Smooth muscle cell (in vitro differentiated cells): ENCODE data around the gene SLC34A1. TPM values are rescaled to one million over a fixed set of nuclear protein-coding genes. Genes with fewer than 3 reads are reported as not detected.
A peak's percentile ranks its signal among the peaks of the same experiment; 100 is the strongest.

Experiments
- DNase-seq: peaks from one replicate; lab custom pipeline; 2025; ENCODE audit not compliant: unreplicated experiment; lab: John Stamatoyannopoulos, UW
- H2AFZ ChIP-seq: fragments of 200-600 bp; sonication (generic); 2 replicates; pipeline ENCODE4 v1.6.0; 2016; ENCODE audit warnings: antibody characterized with exemption, low read depth, mild to moderate bottlenecking
- H3F3A ChIP-seq: fragments of 200-600 bp; sonication (generic); 2 replicates; pipeline ENCODE4 v1.6.0; 2017; ENCODE audit warnings: antibody characterized with exemption, low read depth
- H3K27ac ChIP-seq: fragments of 200-600 bp; sonication (generic); 2 replicates; pipeline ENCODE4 v1.5.1; 2016; ENCODE audit warnings: low read depth, mild to moderate bottlenecking
- H3K27me3 ChIP-seq: fragments of 200-600 bp; sonication (generic); 2 replicates; pipeline ENCODE4 v1.6.1; 2016; ENCODE audit warnings: low read depth, mild to moderate bottlenecking
- H3K36me3 ChIP-seq: fragments of 200-600 bp; sonication (generic); 2 replicates; pipeline ENCODE4 v1.5.1; 2016; ENCODE audit warnings: low read depth
- H3K4me1 ChIP-seq: fragments of 200-600 bp; sonication (generic); 2 replicates; pipeline ENCODE4 v1.5.1; 2016; ENCODE audit warnings: low read depth
- H3K4me2 ChIP-seq: fragments of 200-600 bp; sonication (generic); 2 replicates; pipeline ENCODE4 v1.6.0; 2016; ENCODE audit warnings: mild to moderate bottlenecking
- H3K4me3 ChIP-seq: fragments of 200-600 bp; sonication (generic); 2 replicates; pipeline ENCODE4 v1.5.1; 2016; ENCODE audit warnings: mild to moderate bottlenecking
- H3K79me2 ChIP-seq: fragments of 200-600 bp; sonication (generic); 2 replicates; pipeline ENCODE4 v1.6.0; 2016; ENCODE audit warnings: low read depth, mild to moderate bottlenecking
- H3K9ac ChIP-seq: fragments of 200-600 bp; sonication (generic); 2 replicates; pipeline ENCODE4 v1.6.0; 2016; ENCODE audit warnings: low read depth
- H3K9me3 ChIP-seq: fragments of 200-600 bp; sonication (generic); replicated peaks from 2 replicates; pipeline ENCODE4 v1.5.1; 2016; ENCODE audit warnings: low read depth
- H4K20me1 ChIP-seq: fragments of 200-600 bp; sonication (generic); 2 replicates; pipeline ENCODE4 v1.6.0; 2016; ENCODE audit warnings: low read depth
- CTCF ChIP-seq: fragments of 200-600 bp; sonication (generic); IDR thresholded peaks from 2 replicates; pipeline ENCODE4 v1.5.1; 2017; ENCODE audit warnings: borderline replicate concordance, mild to moderate bottlenecking, antibody characterized with exemption; ENCODE audit not compliant: insufficient read depth, poor library complexity, severe bottlenecking
- WGBS: methylation state at CpG from one replicate; pipeline ENCODE4 v1.1.7; 2016; ENCODE audit warnings: low lambda C conversion rate; 5-methylcytosine and 5-hydroxymethylcytosine counted together
- polyA plus RNA-seq: library from polyadenylated mRNA; unstranded; fragments of >200 nt; fragmentation: Nextera tagmentation; extraction: Ambion mirVana; gene quantifications from 2 replicates; pipeline ENCODE4 v1.2.1, GENCODE V29; 2016
- total RNA-seq: library from RNA; depleted of rRNA; stranded (reverse); fragments of >200 nt; gene quantifications from 2 replicates; pipeline ENCODE4 v1.2.3, GENCODE V29; 2014

The SLC34A1 gene
- total and polyA plus RNA-seq, 2 experiments from 2014 or later: not detected

- H3F3A ChIP-seq: peaks cover 9% of the 10 kb centered on the region
- no peaks in the 10 kb centered on the region for H3K9me3 ChIP-seq
- no peaks in the 10 kb centered on the region for H3K79me2 ChIP-seq
- H3K4me2 ChIP-seq: peak overlapping the region; percentile 96
- 1% methylated on average over 71 of the region's 93 CpGs for WGBS
- H2AFZ ChIP-seq: peak overlapping the region; percentile 89
- H3K9ac ChIP-seq: no peak overlapping the region
- H3K4me1 ChIP-seq: peaks cover 18% of the 10 kb centered on the region
- H3K27ac ChIP-seq: no peak overlapping the region
- H3K36me3 ChIP-seq: no peaks in the 10 kb centered on the region
- peak; percentile 64 for TF ChIP-seq CTCF
- H3K4me3 ChIP-seq: peak overlapping the region; percentile 62
- DNase-seq: peak; percentile 52
- H3K27me3 ChIP-seq: peaks cover 23% of the 10 kb centered on the region
- no peaks in the 10 kb centered on the region for H4K20me1 ChIP-seq
Measured at GRCh38 chr5:177403792-177404640, 19.8 kb downstream of the SLC34A1 start.

- no peaks in the 10 kb centered on the region for H3K9me3 ChIP-seq
Measured at GRCh38 chr5:177404641-177405179, 20.5 kb downstream of the SLC34A1 start.

GRCh38 chr5:177405312-177405711 lies 21.1 kb downstream of the SLC34A1 start:
- no peak overlapping the region for H3K27ac ChIP-seq
- no peak for TF ChIP-seq CTCF
- no peaks in the 10 kb centered on the region for H3K79me2 ChIP-seq
- H3K36me3 ChIP-seq: no peaks in the 10 kb centered on the region
- no peak overlapping the region for H3K9ac ChIP-seq
- peaks cover 23% of the 10 kb centered on the region for H3K27me3 ChIP-seq
- no peaks in the 10 kb centered on the region for H4K20me1 ChIP-seq
- peaks cover 18% of the 10 kb centered on the region for H3K4me1 ChIP-seq
- H2AFZ ChIP-seq: no peak overlapping the region
- WGBS: 80% methylated on average over 2 of the region's 2 CpGs
- H3K4me2 ChIP-seq: no peak overlapping the region
- peaks cover 9% of the 10 kb centered on the region for H3F3A ChIP-seq
- DNase-seq: no peak
- H3K9me3 ChIP-seq: no peaks in the 10 kb centered on the region
- no peak overlapping the region for H3K4me3 ChIP-seq

More at GRCh38 chr5:177404641-177405179, 20.5 kb downstream of the SLC34A1 start:
- Histone ChIP-seq H3K4me3 (peak overlapping the region; percentile 62), H2AFZ (peak overlapping the region; percentile 89), H3K9ac (no peak overlapping the region), H3K27me3 (peaks cover 23% of the 10 kb centered on the region), H3K4me2 (peak overlapping the region; percentile 96), H3K36me3 (no peaks in the 10 kb centered on the region), H3K4me1 (peaks cover 18% of the 10 kb centered on the region), H3K79me2 (no peaks in the 10 kb centered on the region), H3K27ac (no peak overlapping the region), H3F3A (peaks cover 9% of the 10 kb centered on the region), H4K20me1 (no peaks in the 10 kb centered on the region)
- WGBS: 65% methylated on average over 16 of the region's 16 CpGs
- no peak for DNase-seq
- TF ChIP-seq CTCF: no peak
